ENCODE data around the gene IGFLR1. TPM values are rescaled to one million over a fixed set of nuclear protein-coding genes. Genes with fewer than 3 reads are reported as not detected.

IGFLR1 gene
- total RNA-seq, result 2.0 and 3.5 TPM in 2 replicates

GRCh38 chr19:35742121-35742724 lies at the start of gene IGFLR1:
Gene IGFLR1, minus strand, starts transcription at chr19:35742452. Its CDS starts 1,272 bp downstream, at chr19:35741180.

GRCh38 chr19:35775298-35776101 lies 33.2 kb upstream of the IGFLR1 start, which contains the start of gene ARHGAP33:
Gene ARHGAP33, plus strand, starts transcription at chr19:35775564. Its CDS starts 95 bp downstream, at chr19:35775659.

GRCh38 chr19:35757749-35758608 lies 15.7 kb upstream of the IGFLR1 start, which contains the start of gene PROSER3:
Gene PROSER3, plus strand, starts transcription at chr19:35758176. Its CDS starts 40 bp downstream, at chr19:35758216.

GRCh38 chr19:35756377-35757230 lies 14.4 kb upstream of the IGFLR1 start, which contains the start of gene HSPB6:
Gene HSPB6, minus strand, starts transcription at chr19:35757029. Its CDS starts 21 bp downstream, at chr19:35757008.

GRCh38 chr19:35748106-35749020 lies 6.1 kb upstream of the IGFLR1 start, which contains the start of gene LIN37:
Gene LIN37, plus strand, starts transcription at chr19:35748576. Its CDS starts 149 bp downstream, at chr19:35748725.

GRCh38 chr19:35745328-35746086 lies 3.3 kb upstream of the IGFLR1 start, which contains the start of the genes PSENEN and U2AF1L4:
Gene PSENEN, plus strand, starts transcription at chr19:35745651. Its CDS starts 280 bp downstream, at chr19:35745931.
Gene U2AF1L4, minus strand, starts transcription at chr19:35745418. Its CDS starts 27 bp downstream, at chr19:35745391.

GRCh38 chr19:35717665-35718344 lies 24.4 kb downstream of the IGFLR1 start, which contains the start of gene KMT2B:
Gene KMT2B, plus strand, starts transcription at chr19:35718003. Its CDS starts 16 bp downstream, at chr19:35718019.

GRCh38 chr19:35704218-35704617 lies 38.0 kb downstream of the IGFLR1 start, which contains the start of gene ZBTB32:
Gene ZBTB32, plus strand, starts transcription at chr19:35704558. Its CDS starts 10,069 bp downstream, at chr19:35714627.

Other genes with a start within 250 kb of the IGFLR1 start
- gene DMKN, start 228.8 kb downstream of the IGFLR1 start, total RNA-seq, result 19.2 and 24.3 TPM in 2 replicates
- gene SBSN, start 214.1 kb downstream of the IGFLR1 start, total RNA-seq, result not detected in 2 replicates
- gene GAPDHS, start 209.0 kb downstream of the IGFLR1 start, total RNA-seq, result not detected in 2 replicates
- 83.2 and 109 TPM in 2 replicates for gene TMEM147, start 196.8 kb downstream of the IGFLR1 start, total RNA-seq
- gene ATP4A, start 178.8 kb downstream of the IGFLR1 start, total RNA-seq, result not detected in 2 replicates
- gene PMIS2, start 156.3 kb downstream of the IGFLR1 start, total RNA-seq, result not detected in 2 replicates
- 8.4 and 9.0 TPM in 2 replicates for gene HAUS5, start 129.7 kb downstream of the IGFLR1 start, total RNA-seq
- gene RBM42, start 113.4 kb downstream of the IGFLR1 start, total RNA-seq, result 49.5 and 79.6 TPM in 2 replicates
- gene ETV2, start 100.7 kb downstream of the IGFLR1 start, total RNA-seq, result 0.79 TPM in 1 of 2 replicates, not detected in the other
- gene COX6B1, start 94.1 kb downstream of the IGFLR1 start, total RNA-seq, result 268 and 559 TPM in 2 replicates
- 0.39 TPM in 1 of 2 replicates, not detected in the other for gene UPK1A, start 75.9 kb downstream of the IGFLR1 start, total RNA-seq
- gene ZBTB32, start 37.9 kb downstream of the IGFLR1 start, total RNA-seq, result not detected in 2 replicates
- 9.7 and 14.5 TPM in 2 replicates for gene KMT2B, start 24.4 kb downstream of the IGFLR1 start, total RNA-seq
- gene U2AF1L4, start 3.0 kb upstream of the IGFLR1 start, total RNA-seq, result 12.7 and 18.8 TPM in 2 replicates
- gene PSENEN, start 3.2 kb upstream of the IGFLR1 start, total RNA-seq, result 13.7 TPM in 2 replicates
- gene LIN37, start 6.1 kb upstream of the IGFLR1 start, total RNA-seq, result 41.9 and 45.1 TPM in 2 replicates
- 4.3 and 22.8 TPM in 2 replicates for gene HSPB6, start 14.6 kb upstream of the IGFLR1 start, total RNA-seq
- 20.0 and 28.6 TPM in 2 replicates for gene PROSER3, start 15.7 kb upstream of the IGFLR1 start, total RNA-seq
- 8.7 and 14.5 TPM in 2 replicates for gene ARHGAP33, start 33.1 kb upstream of the IGFLR1 start, total RNA-seq
- gene PRODH2, start 70.4 kb upstream of the IGFLR1 start, total RNA-seq, result not detected in 2 replicates
- gene NPHS1, start 110.1 kb upstream of the IGFLR1 start, total RNA-seq, result not detected in 2 replicates
- gene KIRREL2, start 114.5 kb upstream of the IGFLR1 start, total RNA-seq, result 0.39 TPM in 1 of 2 replicates, not detected in the other
- 5.5 and 9.1 TPM in 2 replicates for gene APLP1, start 126.1 kb upstream of the IGFLR1 start, total RNA-seq
- 5.6 and 16.5 TPM in 2 replicates for gene NFKBID, start 158.1 kb upstream of the IGFLR1 start, total RNA-seq
- gene HCST, start 160.1 kb upstream of the IGFLR1 start, total RNA-seq, result 3.1 and 3.5 TPM in 2 replicates
- not detected in 2 replicates for gene TYROBP, start 165.8 kb upstream of the IGFLR1 start, total RNA-seq
- 8.6 and 11.6 TPM in 2 replicates for gene LRFN3, start 193.9 kb upstream of the IGFLR1 start, total RNA-seq

Measured in placental epithelial cell (primary cell).